SHP77 treated with DMSO at 0.1 percent for 48 hours (cell line): ENCODE data around the gene COX15.
"Not testable (repeated sequence)": the region's sequence is repeated elsewhere in the genome, so short reads cannot be mapped to it uniquely, and the experiment has no call there.

Experiments
- DNase-seq: peaks from one replicate; lab custom pipeline; 2025; lab: John Stamatoyannopoulos, UW

The COX15 gene

DNA sequence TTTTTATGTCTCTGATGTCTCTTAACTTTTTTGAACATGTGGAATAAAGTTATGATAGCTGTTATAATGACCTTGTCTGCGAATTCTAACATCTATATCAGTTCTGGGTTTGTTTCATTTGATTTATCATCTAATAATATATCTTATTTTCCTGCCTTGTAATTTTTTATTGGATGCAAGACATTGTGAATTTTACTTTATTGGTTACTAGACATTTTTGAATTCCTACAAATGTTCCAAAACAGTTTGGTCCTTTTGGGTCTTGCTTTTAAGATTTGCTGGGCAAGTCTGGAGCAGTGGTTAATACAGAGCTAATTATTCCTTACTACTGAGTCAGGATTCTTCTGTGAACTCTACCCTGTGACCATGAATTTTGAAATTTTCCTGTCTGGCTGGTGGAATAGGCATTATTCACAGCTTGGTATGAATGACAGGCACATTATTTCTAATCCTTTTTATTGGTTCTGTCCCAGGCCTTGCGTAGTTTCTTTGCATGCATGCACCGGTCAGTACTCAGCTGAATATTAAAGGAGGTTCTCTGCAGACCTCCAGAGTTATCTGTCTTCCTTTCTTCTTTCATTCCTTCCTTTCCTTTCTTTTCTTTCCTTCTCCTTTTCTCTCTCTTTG lies 9.1 kb upstream of the COX15 start:
- no peak for DNase-seq

DNA sequence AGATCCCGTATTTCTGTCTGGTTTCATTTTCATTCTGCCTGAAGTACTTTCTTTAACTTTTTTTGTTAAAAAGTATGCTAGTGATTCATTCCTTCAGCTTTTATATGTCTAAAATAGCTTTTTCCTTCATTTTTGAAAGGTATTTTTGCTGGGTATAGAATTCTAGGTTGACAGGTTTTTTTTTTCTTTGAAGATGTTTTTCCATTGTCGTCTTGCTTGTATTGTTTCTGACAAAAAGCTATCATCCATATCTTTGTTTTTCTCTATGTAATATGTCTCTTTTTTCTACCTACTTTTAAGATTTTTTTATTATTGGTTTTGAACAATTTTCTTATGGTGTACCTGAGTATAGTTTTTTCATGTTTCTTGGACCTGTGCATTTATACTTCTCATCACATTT lies 8.3 kb upstream of the COX15 start:
- no peak for DNase-seq

DNA sequence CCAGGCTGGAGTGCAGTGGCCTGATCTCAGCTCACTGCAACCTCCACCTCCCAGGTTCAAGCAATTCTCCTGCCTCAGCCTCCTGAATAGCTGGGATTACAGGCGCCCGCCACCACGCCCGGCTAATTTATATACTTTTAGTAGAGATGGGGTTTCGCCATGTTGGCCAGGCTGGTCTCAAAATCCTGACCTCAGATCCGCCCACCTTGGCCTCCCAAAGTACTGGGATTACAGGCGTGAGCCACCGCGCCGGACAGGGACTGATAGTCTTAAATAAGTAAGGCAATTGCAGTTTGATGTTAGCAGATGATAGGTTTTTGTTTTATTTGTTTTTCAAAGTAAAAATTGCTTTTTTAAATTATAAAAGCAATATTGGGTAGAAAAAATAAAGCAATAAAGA lies 2.2 kb upstream of the COX15 start:
- not testable (repeated sequence) for DNase-seq

DNA sequence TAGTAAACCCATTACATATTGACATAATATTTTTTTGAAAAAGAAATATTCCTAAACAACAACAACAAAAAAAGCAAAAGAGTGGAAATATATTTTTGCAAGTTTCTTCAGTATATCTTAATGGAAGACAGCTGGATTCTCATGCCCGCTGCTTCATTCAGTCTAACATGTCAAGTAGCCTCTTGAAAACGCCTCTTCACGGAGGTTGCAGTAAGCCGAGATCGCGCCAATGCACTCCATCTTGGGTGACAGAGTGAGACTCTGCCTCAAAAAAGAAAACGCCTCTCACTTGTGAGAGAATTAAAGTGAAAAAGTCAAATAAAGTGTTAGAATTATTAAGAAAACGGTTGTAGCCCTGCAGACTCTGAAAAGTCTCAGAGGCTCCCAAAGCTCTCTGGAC lies 1.4 kb upstream of the COX15 start:
- no peak for DNase-seq

DNA sequence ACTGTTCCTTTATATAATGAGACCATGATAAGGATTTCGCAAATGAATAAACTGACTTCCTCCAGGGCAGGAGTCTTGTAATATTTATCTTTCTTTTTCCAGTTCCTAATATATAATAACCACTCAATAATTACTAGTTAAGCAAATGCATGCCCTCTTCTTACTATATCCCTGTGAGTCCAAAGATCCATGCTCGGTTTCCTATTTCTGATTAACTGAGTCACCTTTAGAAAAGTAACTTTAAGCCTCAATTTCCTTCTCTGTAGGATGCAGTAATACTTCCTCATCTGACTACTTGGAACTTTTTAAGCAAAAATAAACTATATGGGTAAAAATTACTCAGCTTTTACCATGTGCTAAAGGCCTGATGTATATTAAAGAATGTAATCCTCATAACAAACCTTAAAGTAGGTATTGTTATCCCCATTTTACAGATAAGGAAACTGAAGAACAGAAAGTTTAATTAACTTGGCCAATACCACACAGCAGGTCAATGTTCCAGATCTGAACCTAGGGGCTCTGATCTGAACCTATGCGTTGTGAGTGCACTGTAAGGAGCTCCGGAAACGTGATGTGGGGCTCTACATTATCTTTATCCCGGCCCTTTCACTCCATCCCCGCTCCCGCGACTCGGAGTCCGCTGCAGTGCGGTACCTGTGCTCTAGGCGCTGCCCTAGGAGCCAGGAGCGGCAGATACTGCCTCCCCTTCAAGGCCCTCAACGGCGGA lies 458 bp downstream of the COX15 start:
- DNase-seq = no peak

DNA sequence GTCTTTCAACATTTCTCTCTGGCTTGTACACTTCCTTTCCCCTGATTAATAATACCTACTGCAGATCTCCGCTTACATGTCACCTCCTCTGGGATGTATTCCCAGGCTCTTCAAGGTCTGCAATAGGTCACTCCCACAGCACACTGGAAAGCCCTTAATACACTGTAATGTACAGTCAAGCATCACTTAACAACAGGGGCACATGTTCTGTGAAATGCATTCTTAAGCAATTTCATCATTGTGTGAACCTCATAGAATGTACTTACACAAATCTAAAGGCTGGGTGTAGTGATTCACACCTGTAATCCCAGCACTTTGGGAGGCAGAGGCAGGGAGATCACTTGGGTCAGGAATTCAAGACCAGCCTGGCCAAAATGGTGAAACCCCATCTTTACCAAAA lies 1.9 kb downstream of the COX15 start:
- no peak for DNase-seq

DNA sequence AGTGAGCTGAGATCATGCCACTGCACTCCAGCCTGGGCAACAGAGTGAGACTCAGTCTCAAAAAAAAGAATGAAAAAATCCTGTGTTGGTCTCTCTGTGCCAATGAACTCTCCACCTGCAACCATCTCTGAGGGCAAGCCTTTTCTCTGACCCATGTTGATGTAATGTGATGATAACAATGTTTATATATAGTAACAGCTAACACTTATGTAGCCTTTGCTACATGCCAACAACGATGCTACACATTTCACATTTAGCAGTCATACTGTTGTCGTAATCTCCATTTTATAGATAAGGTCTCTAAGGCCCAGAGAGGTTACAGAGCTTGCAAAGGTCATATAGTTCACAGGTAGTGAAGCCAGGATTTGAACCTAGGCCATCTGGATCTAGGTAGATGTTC lies 11.5 kb downstream of the COX15 start:
- no peak for DNase-seq

DNA sequence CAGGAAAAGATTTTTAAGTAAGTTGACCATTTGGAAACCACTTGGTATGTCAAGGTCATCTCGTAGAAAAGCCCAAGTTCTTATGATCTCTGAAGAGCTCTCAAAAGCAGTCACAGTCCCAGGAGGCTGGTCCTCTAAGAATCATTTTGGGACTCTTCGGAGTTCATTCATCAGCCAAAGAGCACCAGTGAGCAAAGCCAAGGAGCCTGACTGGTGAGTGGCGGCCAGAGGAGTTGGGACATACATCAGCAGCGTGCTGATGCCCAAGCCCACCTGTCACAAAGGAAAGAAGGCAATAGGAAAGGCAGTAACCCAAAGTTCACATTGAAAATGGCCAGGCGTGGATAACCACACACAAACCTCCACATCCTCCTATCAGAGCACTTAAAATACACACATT lies 17.5 kb downstream of the COX15 start:
- no peak for DNase-seq

DNA sequence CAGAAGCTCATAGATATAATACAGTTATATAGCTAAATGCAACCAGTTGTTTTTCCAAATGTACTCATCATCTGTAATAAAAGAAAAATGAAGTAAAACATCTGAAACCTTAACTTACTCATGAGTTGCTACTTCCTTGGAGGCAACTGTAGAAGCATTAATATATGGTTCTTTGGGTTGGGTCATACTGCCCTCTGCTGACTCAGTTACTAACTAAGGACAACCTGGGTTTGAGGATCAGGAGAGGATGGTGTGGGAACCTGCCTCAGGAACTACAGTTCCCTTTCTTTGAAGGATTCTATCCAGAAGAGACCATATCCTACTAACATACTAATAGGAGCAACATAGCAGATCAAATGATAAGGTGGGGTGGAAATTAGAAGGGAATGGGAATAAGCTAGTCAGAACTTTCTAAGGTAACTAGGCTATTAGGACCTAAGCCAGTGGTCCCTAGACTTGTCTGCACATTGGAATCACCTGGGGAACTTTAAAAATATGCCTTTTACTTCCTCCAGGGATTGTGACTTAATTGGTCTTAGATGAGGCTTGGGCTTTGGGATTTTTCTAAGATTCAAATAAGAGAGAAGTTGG lies 20.7 kb downstream of the COX15 start:
- DNase-seq = no peak

DNA sequence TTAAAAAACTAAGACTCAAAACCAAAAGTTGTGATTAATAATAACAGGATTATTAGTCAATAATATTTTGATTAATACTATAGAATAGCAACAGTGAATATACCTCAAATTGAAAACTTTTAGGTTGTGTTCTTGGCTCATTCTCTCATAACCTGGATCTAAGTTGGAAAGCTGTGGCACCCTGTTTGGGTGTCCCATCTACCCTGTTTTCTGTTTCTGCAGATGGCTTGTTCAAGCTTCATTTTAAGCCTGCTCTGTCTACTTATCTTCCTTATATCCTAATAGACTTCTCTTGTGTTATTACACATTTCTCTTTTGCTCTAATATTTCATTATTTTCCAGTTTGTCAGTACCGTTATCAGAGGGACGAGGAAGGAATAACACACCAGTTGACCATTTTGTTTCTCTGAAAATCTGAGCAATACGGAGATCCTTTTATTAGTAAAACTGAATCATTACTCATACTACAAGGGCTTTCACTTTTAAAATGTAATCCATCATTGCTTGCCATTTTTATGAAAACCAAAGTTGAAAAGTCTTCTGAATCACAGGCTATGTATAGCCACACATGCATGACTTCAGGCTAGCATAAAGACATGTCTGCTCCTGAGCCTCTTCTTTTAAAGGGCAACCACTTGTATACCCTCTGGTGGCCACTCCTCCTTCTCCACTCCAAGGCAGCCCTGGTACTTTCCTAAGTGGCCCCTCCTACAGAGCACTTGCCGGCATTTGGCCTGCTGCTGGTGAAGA lies 22.3 kb downstream of the COX15 start:
- DNase-seq = no peak

DNA sequence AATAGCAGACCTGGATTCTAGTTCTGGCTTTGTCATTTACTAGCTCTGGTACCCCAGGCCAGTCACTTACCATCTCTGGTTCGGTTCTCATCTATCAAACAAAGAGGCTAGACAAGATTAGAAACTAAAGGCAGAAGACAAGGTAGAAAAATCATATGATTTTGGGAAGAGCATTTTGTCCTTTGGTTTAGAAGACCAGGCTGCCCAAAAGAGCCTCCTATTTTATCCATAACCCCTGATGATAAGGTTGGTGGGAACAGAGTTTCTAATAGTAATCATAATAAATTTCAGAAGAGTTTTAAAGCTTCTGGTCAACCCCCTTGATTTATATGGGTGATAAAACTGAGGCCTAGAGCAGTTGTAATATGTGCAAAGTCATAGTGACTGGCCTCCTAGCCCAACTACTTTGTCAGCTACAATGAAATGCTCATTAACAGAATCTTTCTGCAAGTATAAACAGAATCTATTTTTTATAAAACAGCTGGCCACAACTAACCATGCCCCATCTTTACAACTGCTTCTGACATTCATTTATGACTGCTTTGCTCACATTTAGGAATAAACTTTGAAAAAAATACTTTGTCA lies 23.4 kb downstream of the COX15 start:
- DNase-seq = no peak

DNA sequence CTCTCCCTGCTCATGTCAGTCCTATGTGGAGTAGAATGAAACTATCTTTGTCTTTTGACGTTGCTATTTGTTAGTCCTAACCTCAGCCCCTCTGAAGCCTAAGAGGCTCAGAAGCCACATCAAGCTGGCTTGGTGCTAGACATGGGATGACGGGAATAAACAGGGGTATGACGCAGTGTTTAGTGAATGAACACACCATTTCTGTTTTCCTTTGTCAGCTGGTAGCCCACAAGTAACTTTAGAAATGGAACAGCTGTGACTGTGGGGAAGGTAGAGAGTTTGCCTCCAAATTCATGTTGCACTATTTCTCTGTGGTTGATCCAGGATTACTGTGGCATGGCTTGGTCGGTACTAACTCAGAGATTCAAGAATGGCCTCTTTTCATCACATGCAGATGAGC lies 31.3 kb downstream of the COX15 start:
- DNase-seq = no peak

DNA sequence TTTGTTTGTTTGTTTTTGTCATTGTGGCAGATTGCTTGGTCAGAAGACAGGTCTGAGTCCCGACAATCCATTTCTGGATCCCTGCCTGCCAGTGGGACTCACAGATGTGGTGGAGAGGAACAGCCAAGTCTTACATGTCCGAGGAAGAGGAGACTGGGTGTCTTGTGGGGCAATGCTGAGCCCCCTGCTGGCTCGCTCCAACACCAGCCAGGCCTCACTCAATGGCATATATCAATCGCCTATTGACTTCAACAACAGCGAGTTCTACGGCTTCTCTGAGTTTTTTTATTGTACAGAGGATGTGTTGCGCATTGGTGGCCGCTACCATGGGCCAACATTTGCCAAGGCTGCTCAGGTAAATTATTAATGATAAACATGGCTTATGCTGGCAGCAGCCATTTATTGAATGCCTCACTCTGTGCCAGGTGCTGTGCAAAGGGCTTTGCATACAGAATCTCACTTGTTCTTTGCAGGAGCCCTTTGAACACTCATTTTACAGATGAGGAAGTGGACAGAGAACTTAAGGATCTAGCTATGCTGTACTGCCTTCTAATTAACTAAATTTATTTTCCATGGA lies 33.3 kb downstream of the COX15 start:
- no peak for DNase-seq

DNA sequence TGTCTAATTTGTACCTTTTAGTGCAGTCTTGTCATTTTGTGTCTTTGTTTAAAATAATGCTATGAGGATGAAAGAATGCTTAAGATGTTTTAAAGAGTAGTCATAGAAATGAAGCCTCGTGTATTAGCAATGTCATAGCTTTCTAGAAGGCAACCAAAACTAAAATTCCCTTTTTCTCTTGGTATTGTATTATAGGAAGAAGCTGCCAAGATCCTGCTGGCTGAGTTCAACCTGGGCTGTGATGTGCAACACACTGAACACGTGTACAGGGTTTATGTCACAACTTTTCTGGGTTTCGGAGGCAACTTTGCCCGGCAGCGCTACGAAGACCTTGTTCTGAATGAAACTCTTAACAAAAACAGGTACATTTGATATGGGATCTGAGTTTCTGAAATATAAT lies 36.2 kb downstream of the COX15 start:
- no peak for DNase-seq

DNA sequence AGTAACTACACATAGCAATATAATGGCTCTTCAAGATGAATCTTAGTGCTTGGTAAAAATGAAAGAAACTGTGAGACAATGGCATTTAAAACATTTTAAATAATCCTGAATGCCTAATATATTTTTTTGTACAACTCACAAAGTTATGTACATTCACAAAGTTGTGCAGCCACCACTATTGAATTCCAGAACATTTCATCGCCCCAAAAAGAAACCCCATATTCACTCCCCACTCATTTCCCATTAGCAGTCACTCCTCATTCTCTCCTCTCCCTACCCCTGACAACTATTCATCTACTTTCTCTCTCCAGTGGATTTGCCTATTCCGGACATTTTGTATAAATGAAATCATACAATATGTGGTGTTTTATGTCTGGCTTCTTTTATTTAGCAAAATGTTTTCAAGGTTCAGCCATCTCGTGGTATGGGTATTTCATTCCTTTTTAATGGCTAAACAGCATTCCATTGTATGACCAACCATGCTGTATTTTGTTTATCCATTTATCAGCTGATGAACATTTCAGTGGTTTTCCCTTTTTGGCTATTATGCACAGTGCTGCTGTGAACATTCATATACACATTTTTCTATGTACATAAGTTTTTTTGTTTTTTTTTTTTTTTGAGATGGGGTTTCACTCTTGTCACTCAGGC lies 37.9 kb downstream of the COX15 start:
- DNase-seq = no peak

DNA sequence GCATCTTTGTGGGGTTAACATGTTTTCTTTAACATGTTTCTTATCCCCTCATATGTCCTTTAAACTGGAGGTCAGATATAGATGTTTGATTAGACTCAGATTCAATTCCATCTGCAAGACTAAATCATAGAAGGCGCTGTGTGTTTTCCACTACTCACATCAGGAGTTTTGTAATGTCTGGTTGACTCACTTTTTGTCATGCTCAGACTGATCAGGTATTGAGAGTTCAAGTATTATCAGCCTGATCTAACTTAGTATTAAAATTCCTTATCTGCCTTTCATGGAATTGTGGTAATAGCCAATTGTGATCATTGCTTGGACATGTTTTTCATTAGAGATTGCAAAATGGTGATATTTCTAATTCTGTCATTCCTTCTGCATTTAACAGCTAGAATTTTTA lies 42.5 kb downstream of the COX15 start:
- DNase-seq = no peak

DNA sequence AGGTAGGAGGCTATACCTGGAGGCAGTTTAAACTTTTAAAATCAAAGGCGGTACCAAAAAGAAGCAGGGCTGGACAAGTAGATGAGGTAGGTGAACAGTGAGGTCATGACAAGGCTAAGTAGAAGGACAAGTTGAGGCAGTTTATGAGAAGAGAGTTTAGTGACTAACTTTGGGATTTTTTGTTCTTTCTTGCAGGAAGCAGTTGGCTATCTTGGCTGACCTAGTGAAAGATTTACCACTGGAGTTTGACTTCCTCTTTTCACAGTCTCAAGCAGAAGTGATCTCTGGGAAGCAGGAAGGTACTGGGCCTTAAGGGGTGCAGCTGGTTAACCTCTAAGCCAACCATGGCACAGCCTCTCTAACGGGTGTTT lies 46.3 kb downstream of the COX15 start:
- DNase-seq = no peak

DNA sequence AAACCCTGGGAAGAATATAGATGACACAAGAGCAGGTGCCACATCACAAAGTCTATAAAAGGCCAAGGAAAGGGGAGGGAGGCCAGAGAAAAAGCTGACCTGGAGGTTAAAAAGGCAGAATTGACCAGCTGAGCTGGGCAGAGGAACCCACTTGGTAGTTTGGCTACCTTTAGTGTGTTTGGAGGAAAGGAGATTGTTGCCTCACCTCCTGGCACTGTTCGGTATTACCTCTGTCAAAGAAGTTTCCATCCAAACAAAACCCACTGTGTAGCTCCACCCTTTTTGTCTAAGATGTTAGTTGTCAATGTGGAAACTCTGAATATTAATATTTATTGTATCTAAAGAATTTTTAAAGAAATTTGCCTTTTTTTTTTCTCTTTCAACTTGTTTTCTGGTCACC lies 49.2 kb downstream of the COX15 start:
- no peak for DNase-seq
